AG04450 (cell line): ENCODE data around the gene RUSF1. TPM values are rescaled to one million over a fixed set of nuclear protein-coding genes. Genes with fewer than 3 reads are reported as not detected.

Source experiments
- CTCF ChIA-PET: fragments of 300-600, 350-600 bp; formaldehyde crosslinking; extraction: SDS; loops from one replicate; lab custom pipeline; 2022; ENCODE audit warnings: antibody characterized with exemption, inconsistent platforms; lab: Charles Lee
- POLR2A ChIA-PET: fragments of 350-600 bp; formaldehyde crosslinking; extraction: SDS; loops from one replicate; lab custom pipeline; 2021; ENCODE audit warnings: antibody characterized with exemption, inconsistent platforms; lab: Yijun Ruan, JAX
- DNase-seq: peaks from one replicate; pipeline ENCODE4 v3.0.0-alpha.2; 2011; ENCODE audit warnings: low read depth, low spot score
- H3K27ac ChIP-seq: one replicate; pipeline ENCODE4 v1.5.1; 2012; ENCODE audit warnings: low read depth, low read length, control low read depth
- H3K27me3 ChIP-seq: one replicate; pipeline ENCODE4 v1.6.0; 2012; ENCODE audit warnings: low read length; ENCODE audit not compliant: control insufficient read depth, insufficient read depth
- H3K4me3 ChIP-seq: 2 replicates; pipeline ENCODE4 v1.5.1; 2011; ENCODE audit warnings: mild to moderate bottlenecking, low read depth, low read length, control low read depth
- H3K9me3 ChIP-seq: 2 replicates; pipeline ENCODE4 v1.5.1; 2012; ENCODE audit warnings: low read length; ENCODE audit not compliant: control insufficient read depth, insufficient read depth
- CTCF ChIP-seq: IDR thresholded peaks from 2 replicates; pipeline ENCODE4 v1.5.1; 2011; ENCODE audit warnings: low read depth, low read length, control low read depth, inconsistent platforms
- polyA plus RNA-seq: library from polyadenylated mRNA; depleted of rRNA; stranded (reverse); fragments of >200 nt; gene quantifications from 2 replicates; pipeline ENCODE4 v1.2.3, GENCODE V29; 2011

The RUSF1 gene
- polyA plus RNA-seq, 1 experiment = 32.2 TPM

GRCh38 chr16:31472709-31473203 lies 35.4 kb downstream of the RUSF1 start:
- peak overlapping the region; percentile 99 for H3K27ac ChIP-seq
- ChIA-PET POLR2A (interaction anchor here (0.6 to 1.0 kb wide), 3 partner anchors 13 to 35 kb away, joined by 3 read pairs; partner anchors contain the start of genes ARMC5 and RUSF1), CTCF (interaction anchor here (0.6 to 4.8 kb wide), 6 partner anchors 12 to 249 kb away, joined by 3 to 49 read pairs (median 4); partner anchors contain the start of gene ARMC5)
- DNase-seq = peak; percentile 69
- TF ChIP-seq CTCF = peak; percentile 70
- no peaks in the 10 kb centered on the region for H3K27me3 ChIP-seq
- H3K4me3 ChIP-seq = peak overlapping the region; percentile 85
- peaks cover 5% of the 10 kb centered on the region for H3K9me3 ChIP-seq

GRCh38 chr16:31471875-31472708 lies 36.1 kb downstream of the RUSF1 start, which contains the start of gene TGFB1I1:
Gene TGFB1I1 (plus strand): TSS chr16:31472152. CDS start chr16:31472189, 37 bp downstream.
- peak within 1 kb of the TSS; percentile 85 for H3K4me3 ChIP-seq
- ChIA-PET POLR2A (interaction anchor here (0.6 to 2.9 kb wide), 9 partner anchors 10 to 530 kb away, joined by 3 to 44 read pairs (median 4); partner anchors contain the start of genes ARMC5, KAT8, SLC5A2 and STX4), CTCF (interaction anchor here (0.6 to 4.8 kb wide), 4 partner anchors 13 to 329 kb away, joined by 3 to 49 read pairs (median 4); partner anchors contain the start of gene ARMC5)
- H3K9me3 ChIP-seq = peaks cover 5% of the 10 kb centered on the region
- DNase-seq = peak; percentile 59
- TF ChIP-seq CTCF = no peak
- H3K27ac ChIP-seq = peak within 1 kb of the TSS; percentile 99
- H3K27me3 ChIP-seq = no peaks in the 10 kb centered on the region

- peak overlapping the region; percentile 85 for H3K4me3 ChIP-seq
- H3K9me3 ChIP-seq = peaks cover 5% of the 10 kb centered on the region
- peak overlapping the region; percentile 97 for H3K27ac ChIP-seq
- no peak for DNase-seq
- H3K27me3 ChIP-seq = no peaks in the 10 kb centered on the region
- ChIA-PET CTCF (interaction anchor here (1.1 to 4.8 kb wide), 2 partner anchors 12 to 329 kb away, joined by 3 to 49 read pairs; partner anchors contain the start of gene ARMC5), POLR2A (interaction anchor here (0.7 to 2.9 kb wide), 4 partner anchors 11 to 438 kb away, joined by 3 to 44 read pairs (median 6); partner anchors contain the start of genes ARMC5, SLC5A2 and STX4)
- TF ChIP-seq CTCF = no peak
Measured at GRCh38 chr16:31471241-31471874, 36.8 kb downstream of the RUSF1 start.

- Histone ChIP-seq H3K4me3 (peak overlapping the region; percentile 85), H3K27ac (no peak overlapping the region), H3K27me3 (no peaks in the 10 kb centered on the region), H3K9me3 (peaks cover 5% of the 10 kb centered on the region)
- no peak for DNase-seq
- ChIA-PET POLR2A (interaction anchor here (2.9 kb wide), 1 partner anchor 11 kb away, joined by 44 read pairs; the partner anchor contains the start of gene ARMC5), CTCF (interaction anchor here (0.7 to 4.8 kb wide), 2 partner anchors 12 to 28 kb away, joined by 3 to 49 read pairs; partner anchors contain the start of genes ARMC5 and ZNF843)
- no peak for TF ChIP-seq CTCF
Measured at GRCh38 chr16:31470615-31471014, 37.6 kb downstream of the RUSF1 start.
